GM12878 (cell line): ENCODE data around the gene MIA2. TPM values are rescaled to one million over a fixed set of nuclear protein-coding genes. Genes with fewer than 3 reads are reported as not detected.

ENCODE experiments used
- ATF3 ChIP-seq: IDR thresholded peaks from 2 replicates; pipeline ENCODE4 v1.6.1; 2011; ENCODE audit warnings: low read depth, mild to moderate bottlenecking, low read length, moderate library complexity, borderline replicate concordance; ENCODE audit errors: extremely low read depth
- ATF7 ChIP-seq: fragments of 450-650 bp; IDR thresholded peaks from 2 replicates; pipeline ENCODE4 v1.6.1; 2016; ENCODE audit warnings: low read depth, mild to moderate bottlenecking
- BCL3 ChIP-seq: IDR thresholded peaks from 2 replicates; pipeline ENCODE4 v1.6.1; 2011; ENCODE audit warnings: borderline replicate concordance, low read depth, mild to moderate bottlenecking, moderate library complexity, low read length; ENCODE audit not compliant: insufficient read depth, poor library complexity, severe bottlenecking
- CHD1 ChIP-seq: IDR thresholded peaks from 2 replicates; pipeline ENCODE4 v1.6.1; 2012; ENCODE audit warnings: low read depth, low read length, improper control_type of control experiment
- DPF2 ChIP-seq: fragments of 450-650 bp; IDR thresholded peaks from 2 replicates; pipeline ENCODE4 v1.6.1; 2017; ENCODE audit warnings: mild to moderate bottlenecking
- E2F8 ChIP-seq: fragments of 450-650 bp; IDR thresholded peaks from 2 replicates; pipeline ENCODE4 v1.6.1; 2018; ENCODE audit warnings: mild to moderate bottlenecking, low read depth, moderate library complexity; ENCODE audit not compliant: partially characterized antibody
- E4F1 ChIP-seq: fragments of 450-650 bp; IDR thresholded peaks from 2 replicates; pipeline ENCODE4 v1.6.1; 2018; ENCODE audit warnings: borderline replicate concordance, mild to moderate bottlenecking; ENCODE audit not compliant: partially characterized antibody
- EZH2 ChIP-seq: IDR thresholded peaks from 2 replicates; pipeline ENCODE4 v1.6.1; 2012; ENCODE audit warnings: low read depth, mild to moderate bottlenecking, control low read depth, inconsistent platforms, low read length, borderline replicate concordance; ENCODE audit not compliant: control insufficient read depth
- HSF1 ChIP-seq: fragments of 150-350 bp; IDR thresholded peaks from 2 replicates; pipeline ENCODE4 v1.6.1; 2014; ENCODE audit warnings: mild to moderate bottlenecking, low read depth, low read length
- NR2F1 ChIP-seq: fragments of 450-650 bp; conservative IDR thresholded peaks from 2 replicates; pipeline ENCODE4 v1.6.1; 2017; ENCODE audit warnings: mild to moderate bottlenecking
- RAD21 ChIP-seq: IDR thresholded peaks from 2 replicates; pipeline ENCODE4 v1.6.1; 2011; ENCODE audit warnings: mild to moderate bottlenecking, low read depth, low read length, moderate library complexity; ENCODE audit not compliant: insufficient read depth
- RAD51 ChIP-seq: fragments of 450-650 bp; IDR thresholded peaks from 2 replicates; pipeline ENCODE4 v1.6.1; 2016; ENCODE audit warnings: moderate library complexity, mild to moderate bottlenecking, inconsistent platforms
- RB1 ChIP-seq: fragments of 450-650 bp; formaldehyde crosslinking; IDR thresholded peaks from 2 replicates; pipeline ENCODE4 v1.6.1; 2017; ENCODE audit warnings: mild to moderate bottlenecking, borderline replicate concordance
- TARDBP ChIP-seq: IDR thresholded peaks from 2 replicates; pipeline ENCODE4 v1.6.1; 2016; ENCODE audit warnings: borderline replicate concordance
- USF1 ChIP-seq: IDR thresholded peaks from 2 replicates; pipeline ENCODE4 v1.6.1; 2011; ENCODE audit warnings: borderline replicate concordance, low read depth, mild to moderate bottlenecking, moderate library complexity, mixed read lengths, low read length; ENCODE audit not compliant: insufficient read depth; ENCODE audit errors: extremely low read length
- ZNF207 ChIP-seq: fragments of 450-650 bp; IDR thresholded peaks from 2 replicates; pipeline ENCODE4 v1.6.1; 2014; ENCODE audit warnings: antibody characterized with exemption, mild to moderate bottlenecking, borderline replicate concordance
- ZNF622 ChIP-seq: fragments of 450-650 bp; IDR thresholded peaks from 2 replicates; pipeline ENCODE4 v1.6.1; 2017; ENCODE audit warnings: mild to moderate bottlenecking, inconsistent platforms
- ZSCAN29 ChIP-seq: fragments of 450-650 bp; IDR thresholded peaks from 2 replicates; pipeline ENCODE4 v1.6.1; 2017; ENCODE audit warnings: mild to moderate bottlenecking, moderate library complexity
- ZZZ3 ChIP-seq: IDR thresholded peaks from 2 replicates; pipeline ENCODE4 v1.6.1; 2011; ENCODE audit warnings: low read depth; ENCODE audit not compliant: control insufficient read depth, insufficient read length
- polyA plus RNA-seq, 11 experiments: library from polyadenylated mRNA; depleted of rRNA in 4 of 11; unstranded in 6 of 11; stranded (reverse) in 5 of 11; fragments of >200 nt; fragmentation: Nextera tagmentation in 4 of 11; fragmentation: Illumina TruSeq in 1 of 11; extraction: Ambion mirVana in 4 of 11; extraction: Trizol in 1 of 11; gene quantifications; 1 replicate in 1 of 11; 2 replicates in 10 of 11; pipeline versions ENCODE4 v1.2.1 to v1.2.3, GENCODE V29; 2011 to 2016; ENCODE audit warnings: inconsistent platforms in 2 of 11, missing spikeins in 2 of 11, low read depth in 1 of 11
- total RNA-seq, 4 experiments: library from RNA; depleted of rRNA in 3 of 4; stranded (reverse); fragments of >200 nt in 3 of 4; fragmentation: Illumina TruSeq in 1 of 4; extraction: Trizol in 1 of 4; gene quantifications; 2 replicates each; pipeline versions ENCODE4 v1.2.1 to v1.2.3, GENCODE V29; 2013 to 2021

Gene MIA2
- total and polyA plus RNA-seq, 10 of the 15 experiments (the other 5 are each of a cell fraction or from before 2014, with no cell fraction given), result 6.3 to 36.8 (median 17.1) TPM

- TF ChIP-seq ATF3 (peak; percentile 76; the same call in 1 of the 2 replicates), ZNF622 (no peak), ZSCAN29 (no peak; the same call in 1 of the 2 replicates), TARDBP (peak; percentile 78; the same call in 1 of the 2 replicates), ZZZ3 (no peak), CHD1 (peak; percentile 99), HSF1 (no peak), ZNF207 (peak; percentile 98), RAD21 (no peak), DPF2 (peak; percentile 19; the same call in 1 of the 2 replicates), NR2F1 (no peak), E4F1 (peak; percentile 96), RB1 (peak; percentile 50), E2F8 (no peak), EZH2 (no peak), USF1 (peak; percentile 90), ATF7 (peak; percentile 100), RAD51 (peak; percentile 72; the same call in 1 of the 2 replicates), BCL3 (no peak)
These were observed 198.5 kb downstream of the MIA2 start, which contains the start of gene FBXO33 (continued) for GRCh38 chr14:39432179-39432618.
